Activated naive CD8-positive, alpha-beta T cell treated with anti-CD3 and anti-CD28 coated beads, Interleukin-2, amount 50 U/mL, for 16 hours (primary cell): ENCODE data around the gene NPHP1.
"Not testable (repeated sequence)": the region's sequence is repeated elsewhere in the genome, so short reads cannot be mapped to it uniquely, and the experiment has no call there.

Experiments used
- DNase-seq: peaks from one replicate; pipeline ENCODE4 v3.0.0-alpha.2; 2020; ENCODE audit warnings: low read depth, low spot score

NPHP1 gene

DNA sequence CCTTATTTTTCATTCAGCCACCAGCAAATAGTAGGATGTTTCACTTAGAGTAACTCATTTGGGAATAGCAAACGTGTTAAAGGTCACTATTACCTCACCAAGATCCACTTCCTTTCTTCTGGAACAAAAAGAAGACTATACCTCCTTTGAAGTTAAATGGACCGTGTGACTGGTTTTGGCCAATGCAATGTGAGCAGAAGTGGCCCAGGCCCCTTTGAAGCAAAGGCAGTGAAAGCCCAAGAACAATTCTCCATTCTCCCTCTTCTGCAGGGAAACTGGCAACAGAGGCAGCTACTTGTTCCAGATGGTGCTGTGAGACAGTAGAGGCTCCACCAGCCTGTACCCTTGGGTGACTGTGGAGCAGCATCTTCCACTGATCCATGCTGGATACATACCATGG is 77.9 kb downstream of the NPHP1 start:
- DNase-seq = no peak

DNA sequence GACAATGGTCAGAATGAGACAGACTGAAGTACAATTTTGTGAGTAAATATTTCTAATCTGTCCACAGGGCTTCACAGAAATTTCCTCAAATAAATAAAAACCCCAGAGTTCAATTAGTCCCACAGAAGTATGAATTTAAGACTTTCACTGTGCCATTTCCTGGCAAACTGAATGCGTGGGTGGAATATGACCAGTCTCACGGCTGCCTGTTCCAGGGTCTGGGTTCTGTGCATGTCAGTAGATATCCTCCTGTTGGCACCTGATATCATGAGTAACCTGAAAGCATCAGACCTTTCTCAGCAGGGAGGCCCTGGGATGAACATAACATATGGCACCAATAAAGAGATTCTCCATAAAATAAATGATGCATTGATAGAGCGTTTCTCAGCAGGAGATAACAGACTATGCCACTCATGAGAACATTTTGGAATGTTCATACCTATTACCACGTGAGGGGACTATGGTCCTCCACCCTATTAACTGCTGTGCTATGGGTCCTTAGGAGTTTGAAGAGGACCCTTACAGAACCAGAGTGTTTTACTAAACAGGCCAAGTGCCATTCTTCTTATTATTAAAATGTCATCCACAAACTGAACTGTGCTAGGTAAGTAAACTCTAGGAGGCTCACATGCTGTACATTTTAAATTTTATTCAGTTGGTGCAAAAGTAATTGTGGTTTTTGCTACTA is 78.6 kb downstream of the NPHP1 start:
- no peak for DNase-seq

DNA sequence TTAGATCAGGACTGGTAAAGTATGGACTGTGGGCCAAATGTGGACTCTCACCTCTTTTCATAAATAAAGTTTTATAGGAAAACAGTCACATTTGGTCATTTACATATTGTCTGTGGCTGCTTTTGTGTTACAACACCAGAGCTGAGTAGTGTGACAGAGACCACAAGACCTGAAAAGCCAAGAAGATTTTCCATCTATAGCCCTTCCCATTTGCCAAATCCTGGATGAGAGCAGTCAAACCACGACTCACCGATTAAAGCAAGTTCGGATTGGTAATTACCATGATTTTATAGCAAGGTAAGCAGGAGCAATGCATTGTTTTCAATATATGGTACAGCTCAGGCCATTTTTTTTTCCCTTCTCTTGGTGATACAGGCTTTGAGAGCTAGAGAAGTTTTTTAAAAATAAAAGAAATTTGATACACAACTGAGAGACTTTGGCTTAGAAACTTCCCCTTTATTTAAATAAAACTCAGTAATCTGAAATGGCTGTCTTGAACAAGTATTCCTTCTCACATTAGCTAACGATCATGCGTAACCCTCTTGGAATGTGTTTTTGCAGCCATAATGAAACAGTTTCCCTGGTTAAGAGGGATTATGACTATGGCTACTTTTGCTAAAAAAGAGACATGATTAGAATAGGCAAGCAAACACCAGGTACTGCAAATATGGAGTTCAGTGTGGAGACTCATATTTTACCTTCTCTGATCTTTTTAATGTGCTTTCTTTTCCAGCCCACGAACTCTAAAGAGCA is 79.7 kb downstream of the NPHP1 start:
- no peak for DNase-seq

DNA sequence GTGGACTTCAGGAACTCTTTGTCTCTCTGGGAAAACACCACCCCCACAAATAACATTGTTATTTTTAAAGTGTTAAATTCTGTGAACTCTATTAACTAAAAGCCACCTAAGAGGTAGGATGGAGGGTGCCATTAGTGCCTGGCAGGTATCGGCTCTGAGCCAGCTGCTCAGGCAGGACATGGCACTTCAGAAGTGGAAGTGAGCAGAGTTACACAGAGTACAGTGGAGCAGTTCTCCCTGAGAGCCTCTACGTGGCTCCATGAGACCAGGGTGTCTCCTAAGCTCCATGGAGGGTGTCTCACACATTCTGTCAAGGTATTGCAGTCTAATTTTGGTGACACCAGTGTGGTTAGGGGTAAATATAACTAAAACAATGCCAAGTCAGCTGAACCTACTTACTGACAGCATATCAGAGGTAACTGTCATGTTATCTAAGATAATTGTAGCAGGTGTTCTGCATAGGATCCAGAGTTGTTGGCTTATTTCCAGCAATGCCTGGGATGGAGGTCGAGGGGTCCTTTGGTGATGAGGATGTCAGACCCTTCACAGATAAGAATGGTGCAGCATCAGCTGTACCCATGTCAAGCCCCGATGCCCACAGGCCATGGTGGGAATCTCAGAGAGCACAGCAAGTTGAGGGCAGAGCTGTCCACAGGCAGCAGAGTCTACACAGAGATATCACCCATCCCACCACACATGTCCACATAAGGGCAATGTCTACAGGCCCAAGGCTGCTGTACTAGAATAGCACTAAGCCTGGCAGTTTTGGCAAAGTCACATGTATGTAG is 80.6 kb downstream of the NPHP1 start:
- DNase-seq = no peak

DNA sequence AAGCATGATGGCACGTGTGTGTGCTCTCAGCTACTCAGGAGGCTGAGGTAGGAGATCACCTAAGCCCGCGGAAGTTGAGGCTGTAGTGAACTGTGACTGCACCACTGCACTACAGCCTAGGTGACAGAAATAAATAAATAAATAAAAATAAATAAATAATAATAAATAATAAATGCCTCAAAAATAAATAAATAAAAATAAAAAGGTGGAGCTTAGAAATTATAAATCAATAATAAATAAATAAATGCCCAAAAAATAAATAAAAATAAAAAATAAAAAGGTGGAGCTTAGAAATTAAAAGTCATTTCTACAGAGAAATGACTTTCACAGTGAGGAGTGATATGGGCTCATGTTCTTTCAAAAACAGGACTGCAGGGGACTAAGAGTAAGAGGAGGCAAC is 83.2 kb downstream of the NPHP1 start:
- no peak for DNase-seq

DNA sequence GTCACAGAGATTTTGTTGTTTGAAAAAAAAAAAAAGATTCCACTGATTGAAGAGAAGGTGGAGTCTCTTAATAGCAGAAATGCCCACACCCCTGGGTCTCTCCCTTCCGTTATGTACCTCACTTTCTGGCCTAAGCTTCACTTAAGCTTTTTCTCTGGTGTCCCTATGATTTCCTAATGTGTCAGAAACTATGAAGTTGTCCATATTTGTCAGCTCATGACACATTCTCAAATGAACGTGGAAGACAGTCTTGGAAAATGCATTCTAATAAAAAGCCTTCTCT is 83.8 kb downstream of the NPHP1 start:
- no peak for DNase-seq

DNA sequence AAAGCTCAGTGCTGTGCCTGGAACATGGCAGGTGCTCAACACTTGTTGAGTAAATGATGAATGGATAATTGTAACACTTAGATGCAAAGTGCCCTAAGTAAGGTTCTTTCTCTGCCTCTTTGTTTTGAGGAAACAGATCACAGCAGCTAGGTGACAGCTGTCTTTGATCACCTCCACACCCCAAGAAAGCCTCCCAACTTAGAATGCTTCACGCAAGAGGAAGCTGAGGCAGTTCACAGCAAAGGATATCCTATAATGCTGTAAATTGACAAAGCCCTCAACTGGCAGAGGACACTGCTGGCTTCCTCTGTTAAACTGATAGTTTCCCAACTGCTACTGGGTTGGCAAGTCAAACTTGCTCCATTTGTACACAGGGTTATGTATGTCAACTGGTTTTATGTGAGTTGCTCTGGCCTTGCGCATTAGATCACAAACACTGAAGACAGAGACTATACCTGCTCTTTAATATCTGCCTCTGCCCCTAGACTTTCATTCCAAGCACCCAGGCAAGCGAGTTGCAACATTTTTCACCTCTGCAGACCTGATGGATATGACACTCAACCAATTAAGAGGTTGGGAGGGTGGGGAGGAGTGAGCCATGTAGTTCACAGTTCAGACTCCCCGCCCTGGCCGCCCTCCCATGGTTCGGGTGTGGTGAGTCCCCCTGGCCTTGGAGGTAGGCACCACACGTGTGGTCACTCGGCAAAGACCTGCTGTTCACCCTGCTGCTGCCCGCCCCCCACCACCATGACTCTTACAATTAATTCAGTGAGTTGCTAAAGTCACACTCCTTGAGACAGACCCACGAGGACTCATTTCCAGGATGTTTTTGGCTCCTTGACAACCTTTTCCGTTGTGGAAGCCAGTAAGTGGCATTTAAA is 84.4 kb downstream of the NPHP1 start:
- DNase-seq = no peak

DNA sequence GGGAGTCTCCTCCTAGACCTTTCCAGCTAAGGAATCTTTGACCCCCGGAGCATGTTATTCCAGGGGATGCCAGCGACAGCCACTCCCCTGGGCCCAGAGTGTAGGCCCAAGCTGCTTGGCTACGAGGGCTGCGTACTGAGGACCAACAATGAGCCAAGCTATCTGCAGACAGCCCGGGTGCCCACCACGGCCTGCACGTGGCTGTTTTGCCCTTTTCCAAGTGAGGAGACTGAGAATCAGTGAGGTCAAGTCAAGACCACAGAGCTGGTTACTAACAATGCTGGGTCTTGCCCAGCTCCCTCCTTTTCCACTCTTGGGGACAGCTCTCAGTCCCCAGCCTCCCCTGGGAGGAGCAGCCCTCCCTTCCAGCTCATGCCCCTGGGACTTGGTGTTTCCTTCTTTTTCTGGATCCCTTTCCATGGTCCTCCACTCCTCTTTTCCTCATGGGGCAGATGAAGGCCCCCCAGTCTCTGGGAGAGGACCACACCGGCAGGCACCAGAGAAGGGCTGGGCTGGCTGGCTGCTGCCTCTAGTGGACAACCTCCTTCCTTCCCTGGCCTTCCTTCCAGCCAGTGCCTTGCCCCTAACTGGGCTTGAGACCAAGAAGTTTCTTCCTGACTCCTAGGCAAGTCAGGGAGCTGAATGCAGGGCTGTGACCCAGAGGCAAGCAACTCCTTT is 88.6 kb downstream of the NPHP1 start:
- no peak for DNase-seq

DNA sequence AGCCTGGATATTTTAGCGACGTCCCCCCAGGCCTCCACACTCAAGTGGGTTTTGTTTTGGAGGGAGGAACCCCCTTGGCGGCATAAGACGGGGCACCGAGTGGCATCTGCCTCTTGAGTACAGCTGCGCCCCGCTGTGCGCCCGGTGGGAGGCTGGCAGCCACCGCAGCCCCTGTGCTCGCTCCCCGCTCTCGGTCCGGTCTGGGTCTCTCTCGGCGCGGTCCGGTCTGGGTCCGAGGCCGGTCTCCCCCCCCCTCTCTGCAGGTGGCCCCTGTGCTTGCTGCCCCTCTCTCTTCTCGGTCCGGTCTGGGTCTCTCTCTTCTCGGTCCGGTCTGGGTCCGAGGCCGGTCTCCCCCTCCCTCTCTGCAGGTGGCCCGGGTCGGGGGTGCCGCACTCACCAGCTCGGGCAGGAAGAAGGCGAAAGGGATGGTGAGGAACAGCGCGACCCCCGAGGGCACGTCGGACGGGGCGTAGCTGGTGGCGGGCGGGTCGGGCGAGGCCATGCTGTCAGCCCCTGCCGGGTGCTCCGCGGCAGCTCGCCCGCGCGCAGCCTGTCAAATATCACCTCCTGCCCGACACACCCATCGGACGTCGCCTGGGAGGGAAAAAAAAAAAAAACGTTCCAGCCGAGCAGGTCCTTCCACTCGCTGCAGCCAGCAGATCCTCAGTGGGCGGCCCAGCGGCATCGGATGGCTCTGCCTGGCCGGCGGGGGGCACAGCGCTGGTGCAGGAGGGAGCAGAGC is 89.4 kb downstream of the NPHP1 start, which contains the start of gene MALL:
MALL (minus strand) TSS at position 532 of the 742 bp plus-strand sequence; CDS start at position 502, 30 bp downstream.
- DNase-seq = no peak

DNA sequence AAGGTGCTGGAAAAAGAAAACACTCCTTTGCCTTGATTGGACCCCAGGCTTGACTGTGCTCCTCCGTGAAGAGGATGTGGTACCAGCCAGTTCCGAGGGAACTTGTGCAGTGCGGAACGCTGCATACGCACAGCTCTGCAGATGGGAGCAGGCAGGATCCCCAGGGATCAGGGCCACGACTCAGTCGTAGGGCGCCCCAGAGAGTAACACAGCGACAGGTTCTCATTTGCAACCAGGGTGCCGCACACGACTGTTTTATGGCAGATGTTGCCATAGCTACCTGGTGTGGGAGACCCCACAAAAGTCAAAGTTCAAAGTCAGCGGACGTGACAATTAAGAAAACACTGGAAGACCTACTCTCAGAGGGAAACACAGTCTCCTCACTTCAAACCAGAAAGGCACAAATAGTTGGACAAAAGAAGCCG is 90.0 kb downstream of the NPHP1 start:
- DNase-seq = no peak

DNA sequence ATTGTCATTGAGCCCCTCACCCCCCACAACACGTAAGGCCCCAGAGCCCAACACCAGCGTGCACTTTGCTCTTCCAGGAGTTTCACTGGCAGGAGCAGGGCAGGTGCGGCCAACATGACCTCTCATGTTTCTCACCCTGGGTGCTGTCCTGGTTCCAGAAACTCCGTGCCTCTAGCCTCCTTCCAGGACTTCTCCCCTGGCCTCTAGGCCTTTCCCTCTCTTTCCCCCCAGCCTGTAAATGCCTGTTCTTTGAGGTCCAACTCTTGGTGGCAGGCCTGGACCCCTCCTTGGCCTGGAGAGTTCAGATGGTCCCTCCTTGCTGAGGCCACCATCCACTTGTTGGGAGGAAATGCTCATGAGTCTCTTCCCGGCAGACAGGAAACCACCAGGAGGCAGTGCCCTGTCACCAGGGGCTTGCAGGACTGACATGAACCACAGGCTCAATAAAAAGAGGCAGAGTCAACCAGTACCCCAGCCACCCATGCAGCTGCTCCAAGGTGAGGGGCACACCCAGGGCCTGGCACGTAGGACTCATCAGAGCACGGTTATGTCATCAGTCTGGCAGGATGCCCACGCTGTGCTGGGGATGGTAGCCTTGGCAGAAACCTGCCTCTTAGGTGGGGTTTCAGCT is 90.7 kb downstream of the NPHP1 start:
- no peak for DNase-seq

DNA sequence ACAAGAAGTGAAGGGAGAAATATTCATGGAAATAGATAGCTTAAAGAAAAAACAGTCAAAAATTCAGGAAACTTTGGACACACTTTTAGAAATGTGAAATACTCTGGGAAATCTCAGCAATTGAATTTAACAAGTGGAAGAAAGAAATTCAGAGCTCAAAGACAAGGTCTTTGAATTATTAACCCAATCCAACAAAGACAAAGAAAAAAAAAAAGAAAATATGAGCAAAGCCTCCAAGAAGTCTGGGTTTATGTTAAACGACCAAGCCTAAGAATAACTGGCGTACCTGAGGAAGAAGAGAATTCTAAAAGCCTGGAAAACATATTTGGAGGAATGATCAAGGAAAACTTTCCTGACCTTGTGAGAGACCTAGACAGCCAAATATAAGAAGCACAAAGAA is 96.5 kb downstream of the NPHP1 start:
- DNase-seq = not testable (repeated sequence)

DNA sequence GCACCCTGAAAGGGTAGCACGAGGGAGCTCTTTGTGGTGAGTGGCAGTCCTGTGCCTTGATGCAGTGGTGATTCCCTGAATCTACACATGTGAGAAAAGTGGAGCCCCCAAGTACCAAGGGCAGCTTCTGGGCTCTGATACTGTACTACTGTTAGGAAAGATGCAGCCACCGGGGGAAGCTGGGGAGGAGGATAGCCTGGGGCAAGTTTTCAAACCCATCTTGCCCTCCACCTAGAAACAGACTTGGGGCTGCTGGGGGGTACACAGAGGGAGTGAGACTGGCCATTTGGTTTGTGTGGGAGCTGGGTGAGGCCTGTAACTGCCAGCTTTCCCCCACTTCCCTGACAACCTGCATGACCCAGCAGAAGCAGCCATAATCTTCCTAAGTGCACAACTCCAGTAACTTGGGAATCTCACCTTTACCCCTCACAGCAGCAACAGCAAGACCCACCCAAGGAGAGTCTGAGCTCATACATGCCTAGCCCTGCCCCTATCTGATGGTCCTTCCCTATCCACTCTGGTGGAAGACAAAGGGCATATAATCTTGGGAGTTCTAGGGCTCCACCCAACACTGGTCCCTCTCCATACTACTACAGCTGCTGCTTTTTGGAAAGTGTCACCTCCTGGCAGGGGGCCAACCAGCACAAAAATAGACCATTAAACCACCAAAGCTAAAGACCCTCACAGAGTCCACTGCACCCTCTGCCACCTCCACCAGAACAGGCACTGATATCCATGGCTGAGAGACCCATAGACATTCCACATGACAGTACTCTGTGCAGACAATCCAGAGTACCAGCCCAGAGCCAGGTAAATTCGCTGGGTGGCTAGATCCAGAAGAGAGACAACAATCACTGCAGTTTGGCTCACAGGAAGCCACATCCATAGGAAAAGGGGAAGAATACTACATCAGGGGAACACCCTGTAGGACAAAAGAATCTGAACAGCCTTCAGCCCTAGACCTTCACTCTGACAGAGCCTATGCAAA is 97.4 kb downstream of the NPHP1 start:
- DNase-seq = no peak

DNA sequence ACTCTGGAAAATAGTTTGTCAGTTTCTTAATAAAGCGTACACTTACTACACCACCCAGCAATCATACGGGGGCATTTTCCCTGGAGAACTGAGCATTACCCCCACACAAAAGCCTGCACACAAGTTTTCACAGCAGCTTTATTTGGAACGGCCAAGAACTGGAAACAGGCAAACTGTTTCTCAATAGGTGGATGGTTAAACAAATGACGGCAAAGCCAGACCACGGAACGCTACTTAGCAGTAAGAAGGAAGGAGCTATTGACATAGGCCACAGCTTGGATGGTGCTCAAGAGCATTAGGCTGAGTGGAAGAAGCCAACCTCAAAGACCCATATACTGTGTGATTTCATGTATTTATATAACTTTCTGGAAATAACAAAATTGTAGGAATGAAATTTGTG is 98.2 kb downstream of the NPHP1 start:
- DNase-seq = no peak

DNA sequence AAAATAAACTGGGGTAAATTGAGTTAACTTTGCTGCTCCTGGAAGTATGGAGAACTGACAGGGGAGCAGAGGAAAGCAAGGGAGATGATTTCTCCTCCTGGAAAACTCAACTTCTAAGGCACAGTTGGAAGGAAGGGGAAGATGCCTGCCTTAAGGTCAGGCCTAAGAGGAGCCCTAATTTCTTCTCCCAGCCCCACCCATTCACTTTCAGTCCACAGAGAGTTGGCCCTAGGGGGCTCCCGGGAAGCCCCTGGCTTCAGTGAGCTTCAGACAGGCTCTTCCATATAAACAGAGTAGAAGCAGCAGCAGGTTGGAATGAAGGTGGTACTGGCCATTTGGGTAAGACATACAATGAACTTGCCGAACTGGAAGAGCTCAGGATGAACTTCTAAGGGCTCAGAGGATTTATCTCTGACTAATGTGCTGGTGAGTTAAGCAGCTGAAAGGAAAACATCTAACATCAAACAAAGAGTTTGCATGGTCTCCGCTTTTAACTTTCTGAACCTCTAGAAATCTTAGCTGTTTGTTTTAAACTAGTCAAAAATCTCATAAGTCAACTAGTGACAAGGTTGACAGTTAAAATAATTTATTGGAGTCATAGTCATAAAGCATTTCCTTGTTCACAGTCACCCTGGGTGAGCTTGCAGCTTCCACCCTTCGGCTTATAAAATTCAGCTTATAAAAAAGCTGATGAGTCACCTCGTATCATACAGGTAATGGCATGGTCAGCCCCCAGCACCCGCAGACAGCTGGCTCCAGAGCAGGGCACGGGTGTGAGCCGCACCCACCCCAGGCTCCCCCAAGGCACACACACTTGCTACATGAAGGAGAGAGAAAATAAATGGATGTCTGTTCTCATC is 99.0 kb downstream of the NPHP1 start:
- DNase-seq = no peak

DNA sequence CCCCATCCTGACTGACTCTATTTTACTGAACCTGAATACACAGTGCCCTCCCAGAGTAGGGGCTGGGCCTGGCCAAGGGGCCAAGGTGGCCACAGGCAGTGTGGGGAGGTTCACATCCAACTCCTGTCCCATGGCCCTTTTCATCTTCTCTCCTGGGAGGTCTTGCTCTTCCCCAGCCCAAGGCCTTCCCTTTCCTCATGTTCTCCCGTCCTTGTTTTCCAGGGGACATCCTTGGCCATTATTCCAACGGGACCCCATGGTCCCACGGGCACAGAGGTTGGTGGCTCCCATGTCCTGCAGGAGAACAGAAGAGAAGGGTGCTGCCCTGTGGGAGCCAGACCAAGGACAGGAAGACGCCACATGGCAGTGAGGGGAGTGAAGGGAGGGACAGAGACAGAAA is 99.6 kb downstream of the NPHP1 start:
- DNase-seq = no peak

DNA sequence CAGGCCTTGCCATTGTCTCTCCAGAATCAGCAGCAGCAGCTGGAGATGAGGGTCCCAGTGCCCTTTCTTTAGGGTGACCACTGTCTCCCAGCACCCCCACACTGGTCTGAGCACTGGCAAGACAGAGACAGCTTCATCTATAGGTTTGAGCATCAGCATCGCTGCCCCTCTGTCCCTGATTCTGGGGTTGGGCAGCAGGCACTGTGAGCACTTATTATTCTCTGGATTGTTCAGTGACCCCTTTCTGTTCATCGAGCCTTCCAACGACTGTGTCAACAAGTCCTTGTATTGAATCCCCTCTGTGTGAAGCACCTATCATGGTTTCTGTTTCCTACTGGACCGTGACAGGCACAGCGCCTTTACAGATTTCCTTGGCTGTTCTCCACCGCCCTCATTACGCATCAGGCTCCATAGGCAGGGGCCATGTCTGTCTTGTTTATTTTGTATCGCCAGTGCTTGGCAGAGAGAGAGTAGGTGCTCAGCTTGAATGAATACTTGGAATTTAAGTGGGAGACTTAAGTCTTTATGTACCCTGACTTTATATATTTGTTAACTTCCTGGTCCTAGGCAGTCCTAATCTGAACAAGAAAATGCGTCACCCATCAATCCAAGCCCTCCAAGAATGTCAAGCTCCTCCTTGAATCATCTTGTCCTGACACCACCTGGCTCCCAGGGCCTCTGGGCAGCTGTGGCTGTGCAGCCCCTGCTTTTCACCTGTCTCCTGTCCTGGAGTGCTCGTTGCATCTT is 100.6 kb downstream of the NPHP1 start:
- DNase-seq = no peak
